ENCODE measurements around the gene ZNF524.
"Not testable (repeated sequence)": the region's sequence is repeated elsewhere in the genome, so short reads cannot be mapped to it uniquely, and the experiment has no call there.

ZNF524 gene, protein sequence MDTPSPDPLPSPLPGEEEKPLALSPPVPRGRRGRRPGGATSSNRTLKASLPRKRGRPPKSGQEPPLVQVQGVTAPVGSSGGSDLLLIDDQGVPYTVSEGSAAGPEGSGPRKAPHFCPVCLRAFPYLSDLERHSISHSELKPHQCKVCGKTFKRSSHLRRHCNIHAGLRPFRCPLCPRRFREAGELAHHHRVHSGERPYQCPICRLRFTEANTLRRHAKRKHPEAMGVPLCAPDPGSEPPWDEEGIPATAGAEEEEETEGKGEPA

DNA sequence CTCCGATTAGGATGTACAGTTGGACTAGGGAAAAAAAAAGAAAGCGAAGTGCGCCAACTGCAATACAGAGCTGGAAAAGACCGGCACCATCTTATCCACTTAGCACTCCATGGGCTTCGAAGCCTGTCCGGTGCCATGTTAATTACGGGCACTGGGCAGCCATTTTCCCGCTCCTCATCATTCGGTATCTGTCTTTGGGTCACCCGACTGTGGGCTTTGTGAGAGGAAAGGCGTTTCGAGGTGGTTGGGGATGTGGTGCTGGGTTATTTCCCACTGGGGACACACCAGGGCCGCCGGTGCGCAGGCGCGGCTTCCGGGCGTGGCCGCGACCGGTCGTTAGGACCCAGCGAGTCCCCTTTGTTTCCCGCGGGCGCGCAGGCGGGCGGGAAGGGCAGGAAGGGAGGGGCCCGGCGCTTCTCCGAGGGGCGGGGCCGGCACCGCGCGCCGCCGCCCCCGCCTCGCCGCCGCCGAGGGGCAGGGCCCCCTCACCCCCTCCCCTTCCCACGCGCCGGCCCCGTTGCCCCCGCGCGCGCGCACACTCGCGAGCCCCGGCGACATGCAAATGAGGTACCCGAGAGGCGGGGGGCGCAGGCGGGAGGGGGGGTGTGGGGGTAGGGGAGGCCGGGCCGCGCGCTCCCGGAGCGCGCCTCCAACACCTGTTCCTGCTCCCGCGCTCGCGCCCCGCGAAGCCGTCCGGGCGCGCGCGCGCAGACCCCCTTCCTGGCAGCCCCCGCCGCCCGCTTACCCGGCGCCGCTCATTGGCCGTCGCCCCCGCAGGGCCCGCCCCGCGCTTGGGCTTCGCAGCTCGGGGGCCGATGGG is at the start of gene ZNF524:
ZNF524 (plus strand) TSS at position 447 of the 820 bp plus-strand sequence. CDS start 1,825 bp downstream, outside the sequence.
- peak; percentile 62 to 77 (median 70) for DNase-seq (ENCODE audit: low read depth in 4 of 4, low spot score in 1 of 4)

- no peak for DNase-seq (ENCODE audit: low read depth in 4 of 4, low spot score in 1 of 4)
These were observed 49.8 kb upstream of the ZNF524 start for GRCh38 chr19:55550321-55550650.

DNA sequence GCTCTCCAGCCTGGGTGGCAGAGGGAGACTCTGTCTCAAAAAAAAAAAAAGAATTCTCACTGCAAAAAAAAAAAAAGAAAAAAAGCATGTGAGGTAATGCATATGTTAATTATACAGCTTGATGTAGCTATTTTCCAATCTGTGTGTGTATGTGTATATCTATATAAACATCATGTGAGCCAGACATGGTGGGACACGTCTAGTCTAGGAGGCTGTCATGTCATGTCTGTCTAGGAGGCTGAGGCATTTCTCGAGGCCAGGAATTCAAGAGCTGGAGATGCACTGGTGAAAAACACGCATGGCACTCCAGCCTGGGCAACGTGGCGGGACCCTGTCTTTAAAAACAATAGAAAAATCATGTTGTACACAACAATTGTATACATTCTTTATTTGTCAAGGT is 47.9 kb upstream of the ZNF524 start:
- no peak for DNase-seq (ENCODE audit: low read depth in 4 of 4, low spot score in 1 of 4)

DNA sequence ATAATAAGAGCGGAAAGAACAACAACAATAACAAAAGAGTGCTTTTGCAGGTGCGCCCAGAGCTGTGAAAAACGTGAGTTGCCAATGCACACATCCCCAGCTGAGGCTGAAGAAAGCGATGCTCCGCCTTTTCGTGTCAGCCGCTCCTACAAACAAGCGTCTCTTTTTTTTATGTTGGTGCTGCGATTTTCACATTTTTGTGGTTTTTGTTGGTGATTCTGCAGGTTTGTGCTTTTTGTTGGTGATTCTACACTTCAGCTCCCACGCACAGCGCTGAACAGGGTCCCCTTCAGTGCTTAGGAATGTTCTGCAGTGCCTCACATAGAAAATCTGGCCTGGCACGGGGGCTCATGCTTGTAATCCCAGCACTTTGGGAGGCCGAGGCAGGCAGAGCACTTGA is 47.5 kb upstream of the ZNF524 start:
- DNase-seq (ENCODE audit: low read depth in 4 of 4, low spot score in 1 of 4): no peak

- no peak for DNase-seq (ENCODE audit: low read depth in 4 of 4, low spot score in 1 of 4)
These were observed 46.6 kb upstream of the ZNF524 start for GRCh38 chr19:55553217-55554182.

DNA sequence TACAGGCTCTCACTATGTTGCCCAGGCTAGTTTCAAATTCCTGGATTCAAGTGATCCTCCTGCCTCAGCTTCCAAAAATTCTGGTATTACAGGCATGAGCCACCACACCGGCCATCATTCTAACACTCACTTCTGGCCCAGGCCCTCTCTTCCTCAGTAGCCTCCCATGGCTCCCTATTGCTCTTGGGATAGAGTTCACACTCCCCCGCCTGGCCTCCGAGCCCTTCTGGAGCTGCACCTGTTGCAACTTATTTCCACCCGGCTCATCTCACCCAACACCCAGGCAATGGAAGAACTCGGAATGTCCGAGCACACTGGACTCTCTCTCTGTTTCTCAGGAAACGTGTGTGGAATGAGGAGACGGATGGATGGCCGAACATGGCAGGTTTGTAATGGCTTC is 45.8 kb upstream of the ZNF524 start:
- no peak for DNase-seq (ENCODE audit: low read depth in 4 of 4, low spot score in 1 of 4)

- DNase-seq (ENCODE audit: low read depth in 4 of 4, low spot score in 1 of 4): no peak
These were observed 45.3 kb upstream of the ZNF524 start for GRCh38 chr19:55554741-55555152.

- no peak for DNase-seq (ENCODE audit: low read depth in 4 of 4, low spot score in 1 of 4)
These were observed 40.4 kb upstream of the ZNF524 start for GRCh38 chr19:55559684-55560083.

- no peak for DNase-seq (ENCODE audit: low read depth in 4 of 4, low spot score in 1 of 4)
These were observed 36.8 kb upstream of the ZNF524 start for GRCh38 chr19:55563261-55563690.

- DNase-seq (ENCODE audit: low read depth in 4 of 4, low spot score in 1 of 4): no peak
These were observed 33.3 kb upstream of the ZNF524 start for GRCh38 chr19:55566823-55567222.

- DNase-seq (ENCODE audit: low read depth in 4 of 4, low spot score in 1 of 4): no peak
These were observed 32.3 kb upstream of the ZNF524 start for GRCh38 chr19:55567708-55568328.

DNA sequence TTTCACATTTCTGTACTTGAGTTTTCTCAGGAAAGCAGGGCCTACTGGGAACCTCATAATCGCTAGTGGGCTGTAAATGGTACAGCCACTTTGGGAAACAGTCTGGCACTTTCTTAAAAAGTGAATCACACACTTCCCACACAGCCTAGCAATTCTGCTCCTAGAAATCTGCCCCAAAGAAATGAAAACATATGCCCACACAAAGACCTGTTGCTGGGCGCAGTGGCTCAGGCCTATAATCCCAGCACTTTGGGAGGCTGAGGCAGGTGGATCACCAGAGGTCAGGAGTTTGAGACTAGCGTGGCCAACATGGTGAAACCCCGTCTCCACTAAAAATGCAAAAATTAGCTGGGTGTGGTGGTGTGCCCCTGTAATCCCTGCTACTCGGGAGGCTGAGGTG is 30.6 kb upstream of the ZNF524 start:
- not testable (repeated sequence) for DNase-seq (ENCODE audit: low read depth in 4 of 4, low spot score in 1 of 4)

DNA sequence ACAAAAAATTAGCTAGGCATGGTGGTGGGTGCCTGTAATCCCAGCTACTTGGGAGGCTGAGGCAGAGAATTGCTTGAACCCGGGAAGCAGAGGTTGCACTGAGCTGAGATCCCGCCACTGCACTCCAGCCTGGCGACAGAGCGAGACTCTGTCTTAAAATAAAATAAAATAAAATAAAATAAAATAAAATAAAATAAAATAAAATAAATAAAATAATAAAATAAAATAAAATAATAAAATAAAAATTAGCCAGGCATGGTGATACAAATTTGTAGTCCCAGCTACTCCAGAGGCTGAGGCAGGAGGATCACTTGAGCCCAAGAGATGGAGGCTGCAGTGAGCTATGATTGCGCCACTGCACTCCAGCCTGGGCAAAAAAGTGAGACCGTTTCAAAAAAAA is 26.2 kb upstream of the ZNF524 start:
- DNase-seq (ENCODE audit: low read depth in 4 of 4, low spot score in 1 of 4): not testable (repeated sequence)

- DNase-seq (ENCODE audit: low read depth in 4 of 4, low spot score in 1 of 4): no peak
These were observed 23.3 kb upstream of the ZNF524 start for GRCh38 chr19:55576746-55577145.

DNA sequence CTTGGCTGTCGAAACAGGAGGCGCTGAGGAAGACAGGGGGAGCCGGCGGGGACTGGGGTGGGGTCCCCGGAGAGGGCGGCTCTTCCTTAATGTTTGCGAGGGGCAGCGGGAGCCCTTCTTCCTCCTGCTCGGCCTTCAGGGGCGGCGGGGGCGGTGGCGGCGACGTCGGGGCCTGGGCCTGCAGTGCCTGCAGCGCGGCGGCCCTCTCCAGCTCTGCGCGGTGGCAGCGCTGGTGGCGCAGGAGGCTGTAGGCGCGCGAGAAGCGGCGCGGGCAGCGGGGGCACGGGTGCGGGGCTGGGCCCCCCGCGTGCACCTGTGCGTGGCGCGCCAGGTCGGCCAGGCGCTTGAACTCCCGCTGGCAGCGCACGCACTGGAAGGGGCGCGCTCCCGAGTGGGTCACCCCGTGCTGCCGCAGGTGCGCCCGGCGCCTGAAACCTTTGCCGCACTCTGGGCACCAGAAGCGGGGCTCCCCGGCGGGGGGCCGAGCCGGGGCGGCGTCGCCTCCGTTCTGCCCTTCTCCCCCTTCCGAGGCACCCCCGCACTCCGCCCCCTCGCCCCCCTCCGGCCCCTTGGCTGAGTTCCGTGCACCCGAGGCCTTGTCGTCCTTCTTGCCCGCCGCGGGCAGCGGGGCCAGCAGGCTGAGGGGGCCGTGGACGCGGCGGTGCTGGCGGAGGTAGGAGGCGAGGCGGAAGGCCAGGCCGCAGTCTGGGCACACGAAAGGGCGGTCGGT is 21.9 kb upstream of the ZNF524 start:
- DNase-seq (ENCODE audit: low read depth in 4 of 4, low spot score in 1 of 4): no peak

GRCh38 chr19:55578761-55579747 is 21.0 kb upstream of the ZNF524 start:
- no peak for DNase-seq (ENCODE audit: low read depth in 4 of 4, low spot score in 1 of 4)

- no peak for DNase-seq (ENCODE audit: low read depth in 4 of 4, low spot score in 1 of 4)
These were observed 20.1 kb upstream of the ZNF524 start for GRCh38 chr19:55579766-55580621.

DNA sequence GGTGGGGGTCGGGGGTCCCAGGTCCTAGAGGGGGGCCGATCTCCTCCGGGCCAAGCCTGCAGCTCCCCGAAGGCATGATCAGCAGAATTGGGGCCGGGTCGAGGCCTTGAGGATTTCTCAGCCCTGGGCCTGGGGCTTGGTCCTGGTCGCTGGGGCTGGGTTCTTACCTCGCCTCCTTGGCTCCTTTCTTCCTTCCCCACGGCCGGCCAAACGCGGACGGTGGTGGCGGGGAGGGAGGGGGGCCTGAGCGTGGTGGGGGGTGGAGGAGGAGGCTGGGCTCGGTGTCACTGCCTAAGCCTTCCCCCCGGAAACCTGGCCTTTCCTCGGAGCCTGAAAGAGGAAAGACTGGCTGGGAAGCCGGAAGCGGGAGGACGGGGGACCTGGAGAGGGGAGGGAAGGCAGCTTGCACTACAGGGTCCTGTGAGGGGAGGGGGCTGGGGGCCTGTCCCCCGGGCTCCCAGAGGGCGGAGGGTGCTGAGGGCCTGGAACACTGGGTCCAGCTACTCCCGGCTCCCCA is 19.4 kb upstream of the ZNF524 start, which contains the start of gene ZNF579:
ZNF579 (minus strand) TSS at position 221 of the 517 bp plus-strand sequence. CDS start 1,209 bp downstream, outside the sequence.
- peak; percentile 59 to 81 (median 76) for DNase-seq (ENCODE audit: low read depth in 4 of 4, low spot score in 1 of 4)
